Osteocyte (in vitro differentiated cells): ENCODE measurements around the gene MPP7. TPM values are rescaled to one million over a fixed set of nuclear protein-coding genes. Genes with fewer than 3 reads are reported as not detected.

Experiments used
- DNase-seq: peaks from one replicate; pipeline ENCODE4 v3.0.0; 2021; ENCODE audit warnings: mixed read lengths; ENCODE audit not compliant: unreplicated experiment; ENCODE audit errors: extremely low spot score
- H3K27ac Mint-ChIP-seq: one replicate; pipeline ENCODE4 v1.8.0; 2021; ENCODE audit warnings: mild to moderate bottlenecking, mixed read lengths; ENCODE audit not compliant: unreplicated experiment
- H3K27me3 Mint-ChIP-seq: one replicate; pipeline ENCODE4 v1.8.0; 2021; ENCODE audit warnings: mixed read lengths; ENCODE audit not compliant: unreplicated experiment
- H3K36me3 Mint-ChIP-seq: one replicate; pipeline ENCODE4 v1.8.0; 2021; ENCODE audit warnings: mixed read lengths; ENCODE audit not compliant: unreplicated experiment
- H3K4me1 Mint-ChIP-seq: one replicate; pipeline ENCODE4 v1.8.0; 2021; ENCODE audit warnings: mixed read lengths; ENCODE audit not compliant: unreplicated experiment
- H3K4me3 Mint-ChIP-seq: one replicate; pipeline ENCODE4 v1.8.0; 2021; ENCODE audit warnings: mild to moderate bottlenecking, moderate library complexity, mixed read lengths; ENCODE audit not compliant: unreplicated experiment
- H3K9me3 Mint-ChIP-seq: one replicate; pipeline ENCODE4 v1.8.0; 2021; ENCODE audit warnings: mixed read lengths; ENCODE audit not compliant: unreplicated experiment
- CTCF ChIP-seq: fragments of 200-600 bp; sonication (generic); IDR thresholded peaks from 2 replicates; pipeline ENCODE4 v1.5.0; 2021; ENCODE audit warnings: antibody characterized with exemption, mild to moderate bottlenecking, moderate library complexity
- total RNA-seq: library from RNA; stranded (reverse); gene quantifications from 2 replicates; pipeline ENCODE4 v1.2.1, GENCODE V29; 2021

The MPP7 gene
- total RNA-seq, 1 donor from 2014 or later = 37.4 TPM

GRCh38 chr10:28317760-28318159 is 14.9 kb upstream of the MPP7 start:
- no peak for TF ChIP-seq CTCF
- H3K9me3 Mint-ChIP-seq = no peaks in the 10 kb centered on the region
- H3K4me3 Mint-ChIP-seq = no peak overlapping the region
- H3K36me3 Mint-ChIP-seq = no peaks in the 10 kb centered on the region
- no peak overlapping the region for H3K27ac Mint-ChIP-seq
- H3K27me3 Mint-ChIP-seq = no peaks in the 10 kb centered on the region
- H3K4me1 Mint-ChIP-seq = peaks cover 25% of the 10 kb centered on the region
- no peak for DNase-seq

- no peak overlapping the region for H3K27ac Mint-ChIP-seq
- TF ChIP-seq CTCF = no peak
- H3K27me3 Mint-ChIP-seq = no peaks in the 10 kb centered on the region
- H3K4me3 Mint-ChIP-seq = no peak overlapping the region
- no peak for DNase-seq
- H3K36me3 Mint-ChIP-seq = no peaks in the 10 kb centered on the region
- H3K4me1 Mint-ChIP-seq = peaks cover 27% of the 10 kb centered on the region
- no peaks in the 10 kb centered on the region for H3K9me3 Mint-ChIP-seq
Measured at GRCh38 chr10:28316696-28317095, 13.8 kb upstream of the MPP7 start.

- Mint-ChIP-seq H3K9me3 (no peaks in the 10 kb centered on the region), H3K4me3 (no peak overlapping the region), H3K4me1 (peaks cover 22% of the 10 kb centered on the region), H3K27me3 (peaks cover 2% of the 10 kb centered on the region), H3K27ac (no peak overlapping the region), H3K36me3 (no peaks in the 10 kb centered on the region)
- no peak for DNase-seq
- no peak for TF ChIP-seq CTCF
Measured at GRCh38 chr10:28315140-28315539, 12.3 kb upstream of the MPP7 start.

- no peak for DNase-seq
- H3K9me3 Mint-ChIP-seq = no peaks in the 10 kb centered on the region
- no peak for TF ChIP-seq CTCF
- H3K4me1 Mint-ChIP-seq = peaks cover 18% of the 10 kb centered on the region
- H3K27ac Mint-ChIP-seq = no peak overlapping the region
- peaks cover 5% of the 10 kb centered on the region for H3K27me3 Mint-ChIP-seq
- H3K4me3 Mint-ChIP-seq = no peak overlapping the region
- no peaks in the 10 kb centered on the region for H3K36me3 Mint-ChIP-seq
Measured at GRCh38 chr10:28314211-28314610, 11.3 kb upstream of the MPP7 start.

- H3K27ac Mint-ChIP-seq = no peak overlapping the region
- DNase-seq = peak; percentile 8
- no peaks in the 10 kb centered on the region for H3K36me3 Mint-ChIP-seq
- no peak overlapping the region for H3K4me3 Mint-ChIP-seq
- peaks cover 17% of the 10 kb centered on the region for H3K27me3 Mint-ChIP-seq
- TF ChIP-seq CTCF = no peak
- peaks cover 9% of the 10 kb centered on the region for H3K4me1 Mint-ChIP-seq
- no peaks in the 10 kb centered on the region for H3K9me3 Mint-ChIP-seq
Measured at GRCh38 chr10:28312572-28312971, 9.7 kb upstream of the MPP7 start.
